Neural cell (in vitro differentiated cells): ENCODE results near the gene MBTD1.

Experiments used
- EP300 ChIP-seq: fragments of 450-650 bp; conservative IDR thresholded peaks from 2 replicates; pipeline ENCODE4 v1.6.1; 2014; ENCODE audit warnings: antibody characterized with exemption, mild to moderate bottlenecking, moderate library complexity; ENCODE audit not compliant: poor library complexity, severe bottlenecking
- EZH2 ChIP-seq: fragments of 200-600, 300-800 bp; shearing (Covaris generic), sonication (generic); IDR thresholded peaks from 2 replicates; pipeline ENCODE4 v1.6.1; 2014; ENCODE audit warnings: antibody characterized with exemption, low read length, borderline replicate concordance, mild to moderate bottlenecking; ENCODE audit not compliant: insufficient read depth, poor library complexity, severe bottlenecking
- TF ChIP-seq, protein P1 (sequence below): fragments of 450-650 bp; IDR thresholded peaks from 2 replicates; pipeline ENCODE4 v1.5.1; 2014; ENCODE audit warnings: antibody characterized with exemption, mild to moderate bottlenecking, moderate library complexity; ENCODE audit not compliant: poor library complexity, severe bottlenecking

DNA sequence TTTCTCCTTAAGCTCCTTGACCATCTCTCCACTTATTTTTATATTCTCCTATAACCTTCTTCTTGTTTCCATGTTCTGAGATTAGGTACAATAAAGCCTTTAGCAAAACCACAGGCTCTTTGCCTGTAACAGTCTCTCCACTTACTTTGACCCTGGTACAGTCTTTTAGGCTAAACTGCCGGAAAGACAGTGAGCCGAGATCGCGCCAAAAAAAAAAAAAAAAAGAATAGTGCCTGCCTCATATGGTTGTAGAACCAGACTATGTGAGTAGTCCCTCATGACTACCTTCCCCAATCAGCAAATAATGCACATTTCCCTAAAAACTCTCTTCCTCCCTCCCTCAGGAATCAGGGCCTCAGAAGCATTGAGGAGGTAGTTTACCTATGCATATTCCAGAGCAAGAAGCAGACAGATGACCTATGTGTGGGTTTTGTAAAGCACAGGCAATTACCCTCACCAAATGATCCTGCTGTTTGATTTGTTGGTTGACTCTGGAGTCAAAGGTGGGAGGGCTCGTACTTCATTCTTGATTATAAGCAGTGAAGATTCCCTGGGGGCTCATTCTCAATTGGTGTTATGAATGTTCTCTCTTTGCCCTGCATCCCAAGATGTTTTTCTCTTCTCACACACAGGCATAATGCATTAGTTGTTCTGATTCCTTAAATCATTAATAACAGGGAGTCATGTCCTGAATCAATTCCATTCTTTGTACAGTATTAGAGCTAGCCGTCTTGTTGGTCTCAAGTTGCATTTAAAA lies 115.4 kb downstream of the MBTD1 start:
- no peak for TF ChIP-seq EP300
- TF ChIP-seq, protein P1, sequence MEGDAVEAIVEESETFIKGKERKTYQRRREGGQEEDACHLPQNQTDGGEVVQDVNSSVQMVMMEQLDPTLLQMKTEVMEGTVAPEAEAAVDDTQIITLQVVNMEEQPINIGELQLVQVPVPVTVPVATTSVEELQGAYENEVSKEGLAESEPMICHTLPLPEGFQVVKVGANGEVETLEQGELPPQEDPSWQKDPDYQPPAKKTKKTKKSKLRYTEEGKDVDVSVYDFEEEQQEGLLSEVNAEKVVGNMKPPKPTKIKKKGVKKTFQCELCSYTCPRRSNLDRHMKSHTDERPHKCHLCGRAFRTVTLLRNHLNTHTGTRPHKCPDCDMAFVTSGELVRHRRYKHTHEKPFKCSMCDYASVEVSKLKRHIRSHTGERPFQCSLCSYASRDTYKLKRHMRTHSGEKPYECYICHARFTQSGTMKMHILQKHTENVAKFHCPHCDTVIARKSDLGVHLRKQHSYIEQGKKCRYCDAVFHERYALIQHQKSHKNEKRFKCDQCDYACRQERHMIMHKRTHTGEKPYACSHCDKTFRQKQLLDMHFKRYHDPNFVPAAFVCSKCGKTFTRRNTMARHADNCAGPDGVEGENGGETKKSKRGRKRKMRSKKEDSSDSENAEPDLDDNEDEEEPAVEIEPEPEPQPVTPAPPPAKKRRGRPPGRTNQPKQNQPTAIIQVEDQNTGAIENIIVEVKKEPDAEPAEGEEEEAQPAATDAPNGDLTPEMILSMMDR: no peak
- TF ChIP-seq EZH2: no peak
